Hepatocyte (in vitro differentiated cells): Measurements from ENCODE around the gene ARHGAP40. TPM values are rescaled to one million over a fixed set of nuclear protein-coding genes. Genes with fewer than 3 reads are reported as not detected.
"Not testable (repeated sequence)": the region's sequence is repeated elsewhere in the genome, so short reads cannot be mapped to it uniquely, and the experiment has no call there.

Experiments
- DNase-seq: peaks from one replicate; pipeline ENCODE4 v3.0.0-alpha.2; 2016; ENCODE audit warnings: low spot score
- H2AFZ ChIP-seq: fragments of 200-600 bp; sonication (generic); 2 replicates; pipeline ENCODE4 v1.6.0; 2016; ENCODE audit warnings: antibody characterized with exemption, mild to moderate bottlenecking
- H3K27ac ChIP-seq: fragments of 200-600 bp; sonication (generic); 2 replicates; pipeline ENCODE4 v1.5.1; 2016; ENCODE audit warnings: mild to moderate bottlenecking
- H3K27me3 ChIP-seq: fragments of 200-600 bp; sonication (generic); 2 replicates; pipeline ENCODE4 v1.6.1; 2016
- H3K36me3 ChIP-seq: fragments of 200-600 bp; sonication (generic); replicated peaks from 2 replicates; pipeline ENCODE4 v1.5.1; 2016; ENCODE audit warnings: low read depth; ENCODE audit not compliant: insufficient read depth
- H3K4me1 ChIP-seq: fragments of 200-600 bp; sonication (generic); 2 replicates; pipeline ENCODE4 v1.5.1; 2016; ENCODE audit warnings: mild to moderate bottlenecking, moderate library complexity; ENCODE audit not compliant: insufficient read depth
- H3K4me2 ChIP-seq: fragments of 200-600 bp; sonication (generic); 2 replicates; pipeline ENCODE4 v1.6.0; 2016
- H3K4me3 ChIP-seq: fragments of 200-600 bp; sonication (generic); 2 replicates; pipeline ENCODE4 v1.5.1; 2016; ENCODE audit warnings: mild to moderate bottlenecking
- H3K79me2 ChIP-seq: fragments of 200-600 bp; sonication (generic); 2 replicates; pipeline ENCODE4 v1.6.0; 2017; ENCODE audit warnings: mild to moderate bottlenecking
- H3K9me2 ChIP-seq: fragments of 200-600 bp; sonication (generic); replicated peaks from 2 replicates; pipeline ENCODE4 v1.6.0; 2017; ENCODE audit warnings: mild to moderate bottlenecking; ENCODE audit not compliant: insufficient read depth
- H3K9me3 ChIP-seq: fragments of 200-600 bp; sonication (generic); 2 replicates; pipeline ENCODE4 v1.5.1; 2016; ENCODE audit warnings: low read depth, mild to moderate bottlenecking
- H4K20me1 ChIP-seq: fragments of 200-600 bp; sonication (generic); 2 replicates; pipeline ENCODE4 v1.6.0; 2016; ENCODE audit warnings: mild to moderate bottlenecking; ENCODE audit not compliant: insufficient read depth, poor library complexity, severe bottlenecking
- EZH2 ChIP-seq: fragments of 200-600 bp; sonication (generic); IDR thresholded peaks from 2 replicates; pipeline ENCODE4 v1.6.1; 2016; ENCODE audit warnings: antibody characterized with exemption, mild to moderate bottlenecking, borderline replicate concordance
- EZH2phosphoT487 ChIP-seq: fragments of 200-600 bp; sonication (generic); IDR thresholded peaks from one replicate; pipeline ENCODE4 v1.6.1; 2018; ENCODE audit warnings: antibody characterized with exemption, mild to moderate bottlenecking, low read depth, moderate library complexity; ENCODE audit not compliant: unreplicated experiment, severe bottlenecking
- WGBS: methylation state at CpG from one replicate; pipeline ENCODE4 v1.1.6; 2016; ENCODE audit warnings: low lambda C conversion rate; ENCODE audit errors: missing lambda C conversion rate; 5-methylcytosine and 5-hydroxymethylcytosine counted together
- polyA plus RNA-seq: library from polyadenylated mRNA; unstranded; fragments of >200 nt; fragmentation: Nextera tagmentation; extraction: Ambion mirVana; gene quantifications from 2 replicates; pipeline ENCODE4 v1.2.1, GENCODE V29; 2016
- total RNA-seq: library from RNA; depleted of rRNA; stranded (reverse); fragments of >200 nt; gene quantifications from 2 replicates; pipeline ENCODE4 v1.2.3, GENCODE V29; 2014
- TF ChIP-seq, protein P1 (sequence below): fragments of 200-600 bp; sonication (generic); IDR thresholded peaks from 2 replicates; pipeline ENCODE4 v1.5.1; 2016; ENCODE audit warnings: antibody characterized with exemption, mild to moderate bottlenecking; ENCODE audit not compliant: poor library complexity

Gene ARHGAP40
- total and polyA plus RNA-seq, 2 experiments from 2014 or later: 1.1 to 1.2 TPM

DNA sequence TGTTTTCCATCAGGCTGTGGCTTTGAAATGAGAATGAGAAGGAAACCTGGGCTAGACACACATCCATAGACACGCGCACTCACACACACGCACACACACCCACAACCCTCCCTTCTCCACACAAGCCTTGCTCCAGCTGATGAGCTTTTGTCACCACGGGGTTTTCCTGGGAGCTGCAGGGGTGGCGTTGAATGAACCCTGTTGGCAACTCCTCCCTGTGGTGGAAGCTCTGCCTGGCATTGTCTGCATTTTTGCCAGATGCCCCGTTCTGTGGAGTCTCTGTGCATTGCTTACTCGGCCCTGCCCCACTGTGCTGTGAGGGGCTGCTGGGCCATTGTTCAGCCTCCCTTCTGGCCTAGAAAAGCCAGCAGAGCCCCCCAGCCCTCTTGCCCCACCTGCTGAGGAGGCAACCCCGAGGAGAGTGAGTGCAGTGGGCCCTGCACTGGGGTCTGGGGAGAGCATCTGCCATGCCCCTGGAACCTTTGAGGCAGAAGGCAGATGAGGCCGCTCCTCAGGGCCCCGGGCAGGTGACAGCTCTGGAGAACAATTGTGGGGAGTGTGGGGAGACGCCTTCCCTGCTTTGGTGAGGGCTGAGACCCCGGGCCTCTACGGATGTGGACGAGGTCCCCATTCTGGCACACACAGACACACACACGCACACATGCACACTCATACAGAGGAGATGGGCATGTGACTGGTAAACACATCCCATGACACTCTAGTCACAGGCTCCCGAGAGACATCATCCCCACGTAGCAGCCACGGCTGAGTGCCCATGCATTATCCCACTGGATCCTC lies 10.7 kb upstream of the ARHGAP40 start:
- Histone ChIP-seq H3K9me3 (no peaks in the 10 kb centered on the region), H3K4me1 (no peaks in the 10 kb centered on the region), H3K27me3 (no peaks in the 10 kb centered on the region), H3K4me3 (no peak overlapping the region), H4K20me1 (no peaks in the 10 kb centered on the region), H3K79me2 (no peaks in the 10 kb centered on the region), H2AFZ (no peak overlapping the region), H3K36me3 (no peaks in the 10 kb centered on the region), H3K27ac (no peak overlapping the region), H3K9me2 (no peaks in the 10 kb centered on the region), H3K4me2 (no peak overlapping the region)
- TF ChIP-seq EZH2phosphoT487 (no peak), EZH2 (no peak)
- TF ChIP-seq, protein P1, sequence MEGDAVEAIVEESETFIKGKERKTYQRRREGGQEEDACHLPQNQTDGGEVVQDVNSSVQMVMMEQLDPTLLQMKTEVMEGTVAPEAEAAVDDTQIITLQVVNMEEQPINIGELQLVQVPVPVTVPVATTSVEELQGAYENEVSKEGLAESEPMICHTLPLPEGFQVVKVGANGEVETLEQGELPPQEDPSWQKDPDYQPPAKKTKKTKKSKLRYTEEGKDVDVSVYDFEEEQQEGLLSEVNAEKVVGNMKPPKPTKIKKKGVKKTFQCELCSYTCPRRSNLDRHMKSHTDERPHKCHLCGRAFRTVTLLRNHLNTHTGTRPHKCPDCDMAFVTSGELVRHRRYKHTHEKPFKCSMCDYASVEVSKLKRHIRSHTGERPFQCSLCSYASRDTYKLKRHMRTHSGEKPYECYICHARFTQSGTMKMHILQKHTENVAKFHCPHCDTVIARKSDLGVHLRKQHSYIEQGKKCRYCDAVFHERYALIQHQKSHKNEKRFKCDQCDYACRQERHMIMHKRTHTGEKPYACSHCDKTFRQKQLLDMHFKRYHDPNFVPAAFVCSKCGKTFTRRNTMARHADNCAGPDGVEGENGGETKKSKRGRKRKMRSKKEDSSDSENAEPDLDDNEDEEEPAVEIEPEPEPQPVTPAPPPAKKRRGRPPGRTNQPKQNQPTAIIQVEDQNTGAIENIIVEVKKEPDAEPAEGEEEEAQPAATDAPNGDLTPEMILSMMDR: no peak
- 93% methylated on average over 18 of the region's 18 CpGs for WGBS
- no peak for DNase-seq

DNA sequence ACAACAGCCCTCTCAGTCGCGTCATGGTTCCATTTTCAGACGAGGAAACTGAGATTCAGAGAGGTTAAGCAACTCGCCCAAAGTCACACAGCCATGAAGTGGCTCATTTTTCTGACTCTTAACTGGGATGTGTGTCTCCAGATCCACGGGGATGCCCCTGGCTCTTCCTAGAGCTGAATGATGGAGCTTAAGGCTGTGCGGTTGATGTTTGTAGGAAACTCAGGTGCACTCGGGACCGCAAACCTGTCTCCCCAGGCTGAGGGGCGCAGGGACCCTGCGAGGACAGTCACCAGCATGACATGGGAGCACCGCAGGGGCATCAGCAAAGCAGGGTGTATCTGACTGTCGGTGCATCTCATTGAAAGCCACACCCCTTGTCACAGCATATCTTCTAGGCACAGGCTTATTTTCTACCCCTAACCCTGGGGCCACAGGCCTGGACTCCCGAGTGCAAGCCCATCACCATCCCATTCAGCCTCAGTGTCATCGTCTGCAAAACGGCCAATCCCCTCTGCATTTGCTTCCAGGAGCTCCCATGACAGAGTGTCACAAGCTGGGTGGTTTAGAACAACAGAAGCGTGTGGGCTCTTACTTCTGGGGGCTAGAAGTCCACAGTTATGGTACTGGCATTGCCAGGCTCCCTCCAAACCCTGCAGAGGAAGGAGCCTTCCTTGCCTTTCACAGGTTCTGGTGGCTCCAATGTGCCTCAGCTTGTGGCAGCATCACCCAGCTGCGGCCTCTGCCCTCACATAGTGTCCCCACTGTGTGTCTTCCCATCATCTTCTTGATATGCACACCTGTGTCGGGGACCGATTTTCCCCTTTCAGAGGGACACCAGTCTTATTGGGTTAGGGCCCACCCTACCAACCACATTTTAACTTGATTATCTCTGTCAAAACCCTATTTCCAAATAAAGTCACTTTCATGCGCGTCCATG lies 9.9 kb upstream of the ARHGAP40 start:
- H3K27ac ChIP-seq: no peak overlapping the region
- H3K36me3 ChIP-seq: no peaks in the 10 kb centered on the region
- no peaks in the 10 kb centered on the region for H3K4me1 ChIP-seq
- TF ChIP-seq EZH2phosphoT487 (no peak), EZH2 (no peak)
- TF ChIP-seq, protein P1: no peak
- no peaks in the 10 kb centered on the region for H3K27me3 ChIP-seq
- no peak overlapping the region for H3K4me2 ChIP-seq
- no peaks in the 10 kb centered on the region for H3K9me3 ChIP-seq
- no peak for DNase-seq
- 89% methylated on average over 21 of the region's 21 CpGs for whole genome bisulfite sequencing
- H4K20me1 ChIP-seq: no peaks in the 10 kb centered on the region
- H3K9me2 ChIP-seq: no peaks in the 10 kb centered on the region
- no peak overlapping the region for H3K4me3 ChIP-seq
- no peaks in the 10 kb centered on the region for H3K79me2 ChIP-seq
- no peak overlapping the region for H2AFZ ChIP-seq

DNA sequence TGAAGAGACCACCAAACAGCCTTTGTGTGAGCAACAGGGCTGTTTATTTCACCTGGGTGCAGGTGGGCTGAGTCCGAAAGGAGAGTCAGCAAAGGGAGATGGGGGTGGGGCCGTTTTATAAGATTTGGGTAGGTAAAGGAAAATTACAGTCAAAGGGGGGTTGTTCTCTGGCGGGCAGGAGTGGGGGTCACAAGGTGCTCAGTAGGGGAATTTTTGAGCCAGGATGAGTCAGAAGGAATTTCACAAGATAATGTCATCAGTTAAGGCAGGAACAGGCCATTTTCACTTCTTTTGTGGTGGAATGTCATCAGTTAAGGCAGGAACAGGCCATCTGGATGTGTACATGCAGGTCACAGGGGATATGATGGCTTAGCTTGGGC lies 9.2 kb upstream of the ARHGAP40 start:
- not testable (repeated sequence) for DNase-seq, H4K20me1 ChIP-seq, H3K4me3 ChIP-seq, H3K36me3 ChIP-seq, H3K27ac ChIP-seq, H3K9me3 ChIP-seq, H3K4me1 ChIP-seq, H2AFZ ChIP-seq, H3K9me2 ChIP-seq, H3K27me3 ChIP-seq, H3K4me2 ChIP-seq, H3K79me2 ChIP-seq
- WGBS: 73% methylated on average over 3 of the region's 3 CpGs

DNA sequence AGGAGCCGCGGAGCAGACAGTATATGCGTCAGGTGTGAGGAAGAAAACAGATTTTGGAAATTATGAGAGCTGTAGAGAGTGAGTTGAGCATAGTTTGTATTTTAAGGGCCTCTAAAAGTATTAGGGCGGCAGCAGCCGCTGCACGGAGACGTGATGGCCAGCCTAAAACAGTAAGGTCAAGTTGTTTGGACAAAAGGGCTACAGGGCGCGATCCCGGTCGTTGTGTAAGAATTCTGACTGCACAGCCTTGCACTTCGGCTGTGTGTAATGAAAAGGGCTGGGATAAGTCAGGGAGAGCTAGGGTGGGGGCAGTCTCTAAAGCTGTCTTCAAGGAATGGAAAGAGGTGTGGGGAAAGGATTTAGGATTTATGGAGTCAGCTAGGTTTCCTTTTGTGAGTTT lies 7.3 kb upstream of the ARHGAP40 start:
- not testable (repeated sequence) for H3K27ac ChIP-seq, H4K20me1 ChIP-seq, H3K4me1 ChIP-seq, H3K4me3 ChIP-seq, H3K9me2 ChIP-seq, H3K36me3 ChIP-seq, DNase-seq, H3K79me2 ChIP-seq, H3K4me2 ChIP-seq, H2AFZ ChIP-seq, H3K27me3 ChIP-seq, H3K9me3 ChIP-seq
- 88% methylated on average over 12 of the region's 12 CpGs for WGBS

DNA sequence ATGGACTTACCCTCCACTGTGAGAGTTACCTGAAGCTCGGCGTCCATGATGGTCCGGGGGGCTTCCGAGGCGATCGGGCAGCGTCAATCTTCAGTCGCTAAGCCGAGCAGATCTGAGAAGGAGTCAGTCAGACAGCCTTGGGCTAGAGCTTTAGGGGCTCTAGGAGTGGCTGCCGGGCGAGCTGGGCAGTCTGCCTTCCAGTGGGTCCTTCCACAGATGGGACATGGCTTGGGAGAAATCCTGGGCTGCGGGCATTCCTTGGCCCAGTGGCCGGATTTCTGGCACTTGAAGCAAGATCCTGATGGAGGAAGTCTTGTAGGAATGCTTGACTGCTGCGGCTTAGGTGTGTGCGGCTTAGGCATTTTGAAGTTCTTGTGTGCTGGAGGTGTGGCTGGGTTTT lies 5.7 kb upstream of the ARHGAP40 start:
- not testable (repeated sequence) for H4K20me1 ChIP-seq, H3K4me1 ChIP-seq, DNase-seq, H3K79me2 ChIP-seq, H3K27ac ChIP-seq, H3K4me3 ChIP-seq, H3K9me3 ChIP-seq, H3K36me3 ChIP-seq, H2AFZ ChIP-seq, H3K9me2 ChIP-seq, H3K4me2 ChIP-seq, H3K27me3 ChIP-seq
- WGBS: 92% methylated on average over 15 of the region's 15 CpGs
